OCI-LY3 (cell line): Measurements from ENCODE around the gene CLSTN1.

Experiments
- EZH2phosphoT487 ChIP-seq: fragments of 200-600 bp; shearing (Covaris generic); IDR thresholded peaks from 2 replicates; pipeline ENCODE4 v1.6.1; 2018; ENCODE audit warnings: antibody characterized with exemption, mixed run types, low read depth
- TF ChIP-seq, protein P1 (sequence below): fragments of 200-600, 300-600 bp; sonication (generic); IDR thresholded peaks from 2 replicates; pipeline ENCODE4 v1.5.1; 2014; ENCODE audit warnings: antibody characterized with exemption, low read length, low read depth

GRCh38 chr1:9689971-9690381, 133.8 kb downstream of the CLSTN1 start:
- TF ChIP-seq, protein P1, sequence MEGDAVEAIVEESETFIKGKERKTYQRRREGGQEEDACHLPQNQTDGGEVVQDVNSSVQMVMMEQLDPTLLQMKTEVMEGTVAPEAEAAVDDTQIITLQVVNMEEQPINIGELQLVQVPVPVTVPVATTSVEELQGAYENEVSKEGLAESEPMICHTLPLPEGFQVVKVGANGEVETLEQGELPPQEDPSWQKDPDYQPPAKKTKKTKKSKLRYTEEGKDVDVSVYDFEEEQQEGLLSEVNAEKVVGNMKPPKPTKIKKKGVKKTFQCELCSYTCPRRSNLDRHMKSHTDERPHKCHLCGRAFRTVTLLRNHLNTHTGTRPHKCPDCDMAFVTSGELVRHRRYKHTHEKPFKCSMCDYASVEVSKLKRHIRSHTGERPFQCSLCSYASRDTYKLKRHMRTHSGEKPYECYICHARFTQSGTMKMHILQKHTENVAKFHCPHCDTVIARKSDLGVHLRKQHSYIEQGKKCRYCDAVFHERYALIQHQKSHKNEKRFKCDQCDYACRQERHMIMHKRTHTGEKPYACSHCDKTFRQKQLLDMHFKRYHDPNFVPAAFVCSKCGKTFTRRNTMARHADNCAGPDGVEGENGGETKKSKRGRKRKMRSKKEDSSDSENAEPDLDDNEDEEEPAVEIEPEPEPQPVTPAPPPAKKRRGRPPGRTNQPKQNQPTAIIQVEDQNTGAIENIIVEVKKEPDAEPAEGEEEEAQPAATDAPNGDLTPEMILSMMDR = no peak
- TF ChIP-seq EZH2phosphoT487 = no peak
